ENCODE results near the gene EBPL.

Gene EBPL

GRCh38 chr13:49694446-49694845 lies 3.2 kb upstream of the EBPL start:
- H3K27ac ChIP-seq (ENCODE audit: low read depth, low read length): no peak overlapping the region
- H3K36me3 ChIP-seq (ENCODE audit: insufficient read depth, low read length): peaks cover 4% of the 10 kb centered on the region
- no peaks in the 10 kb centered on the region for H3K9me3 ChIP-seq (ENCODE audit: low read length)
- H3K4me3 ChIP-seq (ENCODE audit: low read depth in 1 of 2, low read length in 2 of 2): no peak overlapping the region
- peaks cover 4% of the 10 kb centered on the region for H3K4me1 ChIP-seq (ENCODE audit: insufficient read depth, low read length)
- no peaks in the 10 kb centered on the region for H3K27me3 ChIP-seq (ENCODE audit: control insufficient read depth in 1 of 2, insufficient read depth in 2 of 2, low read length in 2 of 2)
- H3K9ac ChIP-seq (ENCODE audit: low read length): no peak overlapping the region

- no peaks in the 10 kb centered on the region for H3K27me3 ChIP-seq (ENCODE audit: control insufficient read depth in 1 of 2, insufficient read depth in 2 of 2, low read length in 2 of 2)
- peaks cover 2% of the 10 kb centered on the region for H3K36me3 ChIP-seq (ENCODE audit: insufficient read depth, low read length)
- peaks cover 4% of the 10 kb centered on the region for H3K4me1 ChIP-seq (ENCODE audit: insufficient read depth, low read length)
- no peak overlapping the region for H3K9ac ChIP-seq (ENCODE audit: low read length)
- no peak overlapping the region for H3K27ac ChIP-seq (ENCODE audit: low read depth, low read length)
- no peak overlapping the region for H3K4me3 ChIP-seq (ENCODE audit: low read depth in 1 of 2, low read length in 2 of 2)
- no peaks in the 10 kb centered on the region for H3K9me3 ChIP-seq (ENCODE audit: low read length)
Observed at GRCh38 chr13:49693877-49694276, 2.6 kb upstream of the EBPL start.

- no peaks in the 10 kb centered on the region for H3K9me3 ChIP-seq (ENCODE audit: low read length)
- no peak overlapping the region for H3K9ac ChIP-seq (ENCODE audit: low read length)
- no peaks in the 10 kb centered on the region for H3K27me3 ChIP-seq (ENCODE audit: control insufficient read depth in 1 of 2, insufficient read depth in 2 of 2, low read length in 2 of 2)
- no peak overlapping the region for H3K4me3 ChIP-seq (ENCODE audit: low read depth in 1 of 2, low read length in 2 of 2)
- H3K4me1 ChIP-seq (ENCODE audit: insufficient read depth, low read length): peaks cover 4% of the 10 kb centered on the region
- no peak overlapping the region for H3K27ac ChIP-seq (ENCODE audit: low read depth, low read length)
- H3K36me3 ChIP-seq (ENCODE audit: insufficient read depth, low read length): no peaks in the 10 kb centered on the region
Observed at GRCh38 chr13:49693191-49693733, 2.0 kb upstream of the EBPL start.

GRCh38 chr13:49690133-49690994 lies 922 bp downstream of the EBPL start:
- H3K27me3 ChIP-seq (ENCODE audit: control insufficient read depth in 1 of 2, insufficient read depth in 2 of 2, low read length in 2 of 2): no peaks in the 10 kb centered on the region
- no peaks in the 10 kb centered on the region for H3K9me3 ChIP-seq (ENCODE audit: low read length)
- peaks cover 4% of the 10 kb centered on the region for H3K4me1 ChIP-seq (ENCODE audit: insufficient read depth, low read length)
- no peaks in the 10 kb centered on the region for H3K36me3 ChIP-seq (ENCODE audit: insufficient read depth, low read length)
- peak overlapping the region; percentile 71 to 90 for H3K4me3 ChIP-seq (ENCODE audit: low read depth in 1 of 2, low read length in 2 of 2)
- H3K27ac ChIP-seq (ENCODE audit: low read depth, low read length): peak overlapping the region; percentile 72
- peak overlapping the region; percentile 19 for H3K9ac ChIP-seq (ENCODE audit: low read length)

GRCh38 chr13:49683489-49683888 lies 7.8 kb downstream of the EBPL start:
- Histone ChIP-seq H3K36me3 (ENCODE audit: insufficient read depth, low read length) (no peaks in the 10 kb centered on the region), H3K9me3 (ENCODE audit: low read length) (no peaks in the 10 kb centered on the region), H3K9ac (ENCODE audit: low read length) (no peak overlapping the region), H3K4me3 (ENCODE audit: low read depth in 1 of 2, low read length in 2 of 2) (no peak overlapping the region), H3K27ac (ENCODE audit: low read depth, low read length) (no peak overlapping the region), H3K27me3 (ENCODE audit: control insufficient read depth in 1 of 2, insufficient read depth in 2 of 2, low read length in 2 of 2) (no peaks in the 10 kb centered on the region), H3K4me1 (ENCODE audit: insufficient read depth, low read length) (no peaks in the 10 kb centered on the region)

GRCh38 chr13:49681842-49682435 lies 9.3 kb downstream of the EBPL start:
- Histone ChIP-seq H3K4me1 (ENCODE audit: insufficient read depth, low read length) (no peaks in the 10 kb centered on the region), H3K27me3 (ENCODE audit: control insufficient read depth in 1 of 2, insufficient read depth in 2 of 2, low read length in 2 of 2) (no peaks in the 10 kb centered on the region), H3K27ac (ENCODE audit: low read depth, low read length) (no peak overlapping the region), H3K4me3 (ENCODE audit: low read depth in 1 of 2, low read length in 2 of 2) (no peak overlapping the region), H3K36me3 (ENCODE audit: insufficient read depth, low read length) (no peaks in the 10 kb centered on the region), H3K9me3 (ENCODE audit: low read length) (no peaks in the 10 kb centered on the region), H3K9ac (ENCODE audit: low read length) (no peak overlapping the region)

- Histone ChIP-seq H3K27me3 (ENCODE audit: control insufficient read depth in 1 of 2, insufficient read depth in 2 of 2, low read length in 2 of 2) (no peaks in the 10 kb centered on the region), H3K4me1 (ENCODE audit: insufficient read depth, low read length) (no peaks in the 10 kb centered on the region), H3K9ac (ENCODE audit: low read length) (no peak overlapping the region), H3K36me3 (ENCODE audit: insufficient read depth, low read length) (no peaks in the 10 kb centered on the region), H3K27ac (ENCODE audit: low read depth, low read length) (no peak overlapping the region), H3K4me3 (ENCODE audit: low read depth in 1 of 2, low read length in 2 of 2) (no peak overlapping the region), H3K9me3 (ENCODE audit: low read length) (no peaks in the 10 kb centered on the region)
Observed at GRCh38 chr13:49679246-49679645, 12.0 kb downstream of the EBPL start.

- no peaks in the 10 kb centered on the region for H3K9me3 ChIP-seq (ENCODE audit: low read length)
- no peaks in the 10 kb centered on the region for H3K27me3 ChIP-seq (ENCODE audit: control insufficient read depth in 1 of 2, insufficient read depth in 2 of 2, low read length in 2 of 2)
- H3K36me3 ChIP-seq (ENCODE audit: insufficient read depth, low read length): no peaks in the 10 kb centered on the region
- H3K4me3 ChIP-seq (ENCODE audit: low read depth in 1 of 2, low read length in 2 of 2): no peak overlapping the region
- H3K9ac ChIP-seq (ENCODE audit: low read length): no peak overlapping the region
- no peaks in the 10 kb centered on the region for H3K4me1 ChIP-seq (ENCODE audit: insufficient read depth, low read length)
- no peak overlapping the region for H3K27ac ChIP-seq (ENCODE audit: low read depth, low read length)
Observed at GRCh38 chr13:49678191-49678914, 12.9 kb downstream of the EBPL start.

GRCh38 chr13:49676581-49677298 lies 14.5 kb downstream of the EBPL start:
- Histone ChIP-seq H3K9ac (ENCODE audit: low read length) (no peak overlapping the region), H3K9me3 (ENCODE audit: low read length) (no peaks in the 10 kb centered on the region), H3K27me3 (ENCODE audit: control insufficient read depth in 1 of 2, insufficient read depth in 2 of 2, low read length in 2 of 2) (no peaks in the 10 kb centered on the region), H3K27ac (ENCODE audit: low read depth, low read length) (no peak overlapping the region), H3K4me3 (ENCODE audit: low read depth in 1 of 2, low read length in 2 of 2) (no peak overlapping the region), H3K4me1 (ENCODE audit: insufficient read depth, low read length) (no peaks in the 10 kb centered on the region), H3K36me3 (ENCODE audit: insufficient read depth, low read length) (no peaks in the 10 kb centered on the region)

GRCh38 chr13:49670828-49671227 lies 20.5 kb downstream of the EBPL start:
- no peaks in the 10 kb centered on the region for H3K4me1 ChIP-seq (ENCODE audit: insufficient read depth, low read length)
- no peaks in the 10 kb centered on the region for H3K36me3 ChIP-seq (ENCODE audit: insufficient read depth, low read length)
- H3K27ac ChIP-seq (ENCODE audit: low read depth, low read length): no peak overlapping the region
- no peak overlapping the region for H3K4me3 ChIP-seq (ENCODE audit: low read depth in 1 of 2, low read length in 2 of 2)
- H3K9me3 ChIP-seq (ENCODE audit: low read length): no peaks in the 10 kb centered on the region
- H3K27me3 ChIP-seq (ENCODE audit: control insufficient read depth in 1 of 2, insufficient read depth in 2 of 2, low read length in 2 of 2): no peaks in the 10 kb centered on the region
- no peak overlapping the region for H3K9ac ChIP-seq (ENCODE audit: low read length)

Data from muscle layer of colon (tissue), 2 donors.